ENCODE data around the gene C3orf18. TPM values are rescaled to one million over a fixed set of nuclear protein-coding genes. Genes with fewer than 3 reads are reported as not detected.

The C3orf18 gene
- total and polyA plus RNA-seq, 10 of the 15 experiments (the other 5 are each of a cell fraction or from before 2014, with no cell fraction given): 0.06 to 3.2 (median 0.66) TPM

DNA sequence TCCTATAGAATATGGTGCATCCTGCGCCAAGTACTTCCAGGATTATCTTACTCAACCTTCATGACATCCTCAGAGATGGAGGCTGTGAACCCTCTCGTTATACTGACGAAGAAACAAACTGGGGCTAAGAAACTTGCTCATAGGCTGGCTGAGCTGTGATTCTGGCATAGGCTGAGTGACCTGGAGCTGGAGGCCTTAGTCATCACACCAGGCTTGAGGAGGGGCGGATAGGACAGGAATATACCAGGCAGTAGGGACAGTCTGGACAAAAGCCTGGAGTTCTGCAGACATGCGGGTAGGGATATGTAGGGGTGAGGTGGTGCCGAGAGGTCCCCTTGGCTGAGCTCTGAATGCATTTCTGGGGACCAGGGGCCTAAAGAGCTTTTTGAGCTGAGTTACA lies 19.8 kb upstream of the C3orf18 start:
- Histone ChIP-seq H3K36me3 (ENCODE audit: control insufficient read depth in 2 of 2, insufficient read depth in 2 of 2, low read length in 1 of 2) (no peaks in the 10 kb centered on the region), H3K4me1 (ENCODE audit: control insufficient read depth, insufficient read depth, low read length) (peaks cover 35% of the 10 kb centered on the region), H3K9ac (ENCODE audit: control insufficient read depth, insufficient read depth, low read length) (no peak overlapping the region), H3K79me2 (ENCODE audit: control insufficient read depth, insufficient read depth, low read length) (no peaks in the 10 kb centered on the region), H2AFZ (ENCODE audit: control insufficient read depth, low read depth, low read length) (no peak overlapping the region), H3K9me3 (replicated peaks; ENCODE audit: control insufficient read depth, insufficient read depth, low read length) (no peaks in the 10 kb centered on the region), H3K4me2 (ENCODE audit: control insufficient read depth, insufficient read depth) (no peak overlapping the region), H3K27ac (ENCODE audit: control insufficient read depth, insufficient read depth) (no peak overlapping the region), H3K27me3 (replicated peaks in 1 of 2; ENCODE audit: control insufficient read depth in 2 of 2, insufficient read depth in 2 of 2, low read length in 1 of 2) (no peaks in the 10 kb centered on the region), H4K20me1 (ENCODE audit: control insufficient read depth, insufficient read depth) (no peaks in the 10 kb centered on the region), H3K4me3 (no peak overlapping the region)
- in situ Hi-C loops (cut with MboI): no loop called here
- ATAC-seq (no peak), FAIRE-seq (peak; percentile 62), DNase-seq (ENCODE audit: low read depth, low spot score) (no peak)
- ChIA-PET RAD21 (ENCODE audit: unreplicated experiment) (interaction anchor here (1.4 to 8.2 kb wide), 3 partner anchors 16 to 23 kb away, joined by 5 to 135 read pairs (median 96); partner anchors contain the start of genes CISH and HEMK1), SMC1A (ENCODE audit: uncharacterized antibody, unreplicated experiment) (interaction anchor here (8.1 to 10.0 kb wide), 2 partner anchors 15 to 26 kb away, joined by 93 to 186 read pairs; partner anchors contain the start of genes CISH, HEMK1 and MAPKAPK3), POLR2A (interaction anchor here (0.7 to 7.0 kb wide), 4 partner anchors 15 to 251 kb away, joined by 3 to 54 read pairs (median 6); partner anchors contain the start of genes C3orf18, CISH and HEMK1), CTCF (interaction anchor here (0.6 to 11.1 kb wide), 4 partner anchors 14 to 345 kb away, joined by 3 to 317 read pairs (median 84); partner anchors contain the start of genes C3orf18, CISH, HEMK1 and MAPKAPK3)
- WGBS (ENCODE audit: insufficient coverage, insufficient replicate concordance, low lambda C conversion rate, missing lambda C conversion rate): 96% methylated on average over 6 of the region's 6 CpGs
- intact Hi-C loops (cut with micrococcal nuclease; ENCODE audit: unreplicated experiment): no loop called here
- no TSS peak for BruUV-seq (replicated peaks)
- no peak for TF ChIP-seq SUZ12 (IDR thresholded peaks at IDR 0.05; ENCODE audit: unreplicated experiment)

DNA sequence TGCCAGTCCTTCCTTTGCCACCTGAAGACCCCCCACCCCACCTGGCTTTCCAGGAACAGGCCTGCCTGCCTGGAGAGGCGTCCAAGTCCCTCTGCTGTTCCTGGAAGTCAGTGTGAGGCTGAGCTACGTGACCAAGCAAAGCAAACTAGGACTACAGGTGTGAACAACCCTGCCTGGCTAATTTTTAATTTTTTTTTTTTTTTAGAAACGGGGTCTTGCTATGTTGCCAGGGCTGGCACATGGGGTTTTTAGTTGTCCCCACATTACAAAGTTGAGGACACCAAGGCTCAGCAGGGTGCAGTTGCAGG lies 19.2 kb upstream of the C3orf18 start:
- Histone ChIP-seq H2AFZ (ENCODE audit: control insufficient read depth, low read depth, low read length) (no peak overlapping the region), H3K27ac (ENCODE audit: control insufficient read depth, insufficient read depth) (no peak overlapping the region), H3K79me2 (ENCODE audit: control insufficient read depth, insufficient read depth, low read length) (no peaks in the 10 kb centered on the region), H3K36me3 (ENCODE audit: control insufficient read depth in 2 of 2, insufficient read depth in 2 of 2, low read length in 1 of 2) (no peaks in the 10 kb centered on the region), H3K4me2 (ENCODE audit: control insufficient read depth, insufficient read depth) (no peak overlapping the region), H4K20me1 (ENCODE audit: control insufficient read depth, insufficient read depth) (no peaks in the 10 kb centered on the region), H3K9me3 (replicated peaks; ENCODE audit: control insufficient read depth, insufficient read depth, low read length) (no peaks in the 10 kb centered on the region), H3K4me3 (no peak overlapping the region), H3K4me1 (ENCODE audit: control insufficient read depth, insufficient read depth, low read length) (peaks cover 35% of the 10 kb centered on the region), H3K27me3 (replicated peaks in 1 of 2; ENCODE audit: control insufficient read depth in 2 of 2, insufficient read depth in 2 of 2, low read length in 1 of 2) (no peaks in the 10 kb centered on the region), H3K9ac (ENCODE audit: control insufficient read depth, insufficient read depth, low read length) (no peak overlapping the region)
- FAIRE-seq (no peak), ATAC-seq (no peak), DNase-seq (ENCODE audit: low read depth, low spot score) (no peak)
- 59% methylated on average over 3 of the region's 3 CpGs for WGBS (ENCODE audit: insufficient coverage, insufficient replicate concordance, low lambda C conversion rate, missing lambda C conversion rate)
- intact Hi-C loops (cut with micrococcal nuclease; ENCODE audit: unreplicated experiment) (no loop called here), in situ Hi-C loops (cut with MboI) (no loop called here)
- CTCF ChIA-PET: interaction anchor here (0.6 to 11.1 kb wide), 4 partner anchors 15 to 345 kb away, joined by 3 to 317 read pairs (median 84); partner anchors contain the start of genes C3orf18, CISH, HEMK1 and MAPKAPK3
- BruUV-seq (replicated peaks): no TSS peak
- POLR2A ChIA-PET: interaction anchor here (0.7 to 7.0 kb wide), 5 partner anchors 16 to 250 kb away, joined by 3 to 54 read pairs (median 5); partner anchors contain the start of genes C3orf18, CISH and HEMK1
- RAD21 ChIA-PET (ENCODE audit: unreplicated experiment): interaction anchor here (1.2 to 8.2 kb wide), 6 partner anchors 10 to 65 kb away, joined by 3 to 135 read pairs (median 6); partner anchors contain the start of genes CISH and HEMK1
- SMC1A ChIA-PET (ENCODE audit: uncharacterized antibody, unreplicated experiment): interaction anchor here (8.1 to 10.0 kb wide), 2 partner anchors 14 to 27 kb away, joined by 93 to 186 read pairs; partner anchors contain the start of genes CISH, HEMK1 and MAPKAPK3
- no peak for TF ChIP-seq PRDM15 (CRISPR knock-in tag; IDR thresholded peaks at IDR 0.05)
- TF ChIP-seq HCFC1 (IDR thresholded peaks at IDR 0.05; ENCODE audit: low read length): no peak
- no peak for TF ChIP-seq ZNF217 (IDR thresholded peaks at IDR 0.05)
- TF ChIP-seq USF1 (IDR thresholded peaks at IDR 0.05; ENCODE audit: borderline replicate concordance, extremely low read length, insufficient read depth, low read depth, low read length): no peak
- TF ChIP-seq, protein P1, sequence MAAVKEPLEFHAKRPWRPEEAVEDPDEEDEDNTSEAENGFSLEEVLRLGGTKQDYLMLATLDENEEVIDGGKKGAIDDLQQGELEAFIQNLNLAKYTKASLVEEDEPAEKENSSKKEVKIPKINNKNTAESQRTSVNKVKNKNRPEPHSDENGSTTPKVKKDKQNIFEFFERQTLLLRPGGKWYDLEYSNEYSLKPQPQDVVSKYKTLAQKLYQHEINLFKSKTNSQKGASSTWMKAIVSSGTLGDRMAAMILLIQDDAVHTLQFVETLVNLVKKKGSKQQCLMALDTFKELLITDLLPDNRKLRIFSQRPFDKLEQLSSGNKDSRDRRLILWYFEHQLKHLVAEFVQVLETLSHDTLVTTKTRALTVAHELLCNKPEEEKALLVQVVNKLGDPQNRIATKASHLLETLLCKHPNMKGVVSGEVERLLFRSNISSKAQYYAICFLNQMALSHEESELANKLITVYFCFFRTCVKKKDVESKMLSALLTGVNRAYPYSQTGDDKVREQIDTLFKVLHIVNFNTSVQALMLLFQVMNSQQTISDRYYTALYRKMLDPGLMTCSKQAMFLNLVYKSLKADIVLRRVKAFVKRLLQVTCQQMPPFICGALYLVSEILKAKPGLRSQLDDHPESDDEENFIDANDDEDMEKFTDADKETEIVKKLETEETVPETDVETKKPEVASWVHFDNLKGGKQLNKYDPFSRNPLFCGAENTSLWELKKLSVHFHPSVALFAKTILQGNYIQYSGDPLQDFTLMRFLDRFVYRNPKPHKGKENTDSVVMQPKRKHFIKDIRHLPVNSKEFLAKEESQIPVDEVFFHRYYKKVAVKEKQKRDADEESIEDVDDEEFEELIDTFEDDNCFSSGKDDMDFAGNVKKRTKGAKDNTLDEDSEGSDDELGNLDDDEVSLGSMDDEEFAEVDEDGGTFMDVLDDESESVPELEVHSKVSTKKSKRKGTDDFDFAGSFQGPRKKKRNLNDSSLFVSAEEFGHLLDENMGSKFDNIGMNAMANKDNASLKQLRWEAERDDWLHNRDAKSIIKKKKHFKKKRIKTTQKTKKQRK (IDR thresholded peaks at IDR 0.05; ENCODE audit: low read depth, low read length): no peak
- TF ChIP-seq SIN3A (IDR thresholded peaks at IDR 0.05; ENCODE audit: low read depth, low read length): no peak
- TF ChIP-seq RAD21 (IDR thresholded peaks at IDR 0.05; ENCODE audit: insufficient read depth, low read depth, low read length): no peak
